Measurements from ENCODE around the gene STX16. TPM values are rescaled to one million over a fixed set of nuclear protein-coding genes. Genes with fewer than 3 reads are reported as not detected.
A peak's percentile ranks its signal among the peaks of the same experiment; 100 is the strongest.

The STX16 gene
- total and polyA plus RNA-seq, 9 of the 15 experiments (the other 6 are each of a cell fraction or from before 2014, with no cell fraction given) = 4.4 to 43.5 (median 14.7) TPM

DNA sequence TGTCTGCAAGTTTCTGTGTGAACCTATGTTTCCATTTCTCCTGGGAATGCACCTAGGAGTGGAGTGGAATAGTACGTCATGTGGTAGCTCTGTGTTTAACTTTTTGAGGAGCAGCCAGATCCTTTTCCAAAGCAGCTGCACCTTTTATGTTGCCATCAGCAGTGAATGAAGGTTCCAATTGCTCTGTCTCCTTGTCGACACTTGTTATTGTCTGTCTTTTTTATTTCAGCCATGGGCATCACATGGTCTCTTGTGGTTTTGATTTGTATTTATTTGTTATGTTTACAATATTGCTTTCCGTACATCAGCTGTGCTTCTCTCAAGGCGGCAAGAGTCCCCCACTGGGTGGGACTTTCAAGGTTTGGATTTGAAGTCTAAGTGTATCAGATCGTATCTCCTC lies 33.9 kb upstream of the STX16 start (continued):
- TF ChIP-seq IRF9 (tag; IDR thresholded peaks at IDR 0.05) (no peak), HOMEZ (CRISPR knock-in tag; IDR thresholded peaks at IDR 0.05) (no peak), KAT2B (IDR thresholded peaks at IDR 0.05; ENCODE audit: low read depth, low read length) (no peak), TAF7 (tag; IDR thresholded peaks at IDR 0.05) (no peak), TCF7 (IDR thresholded peaks at IDR 0.05; ENCODE audit: borderline replicate concordance) (no peak), ERF (CRISPR knock-in tag; IDR thresholded peaks at IDR 0.05) (no peak)
- TF ChIP-seq, protein P1, sequence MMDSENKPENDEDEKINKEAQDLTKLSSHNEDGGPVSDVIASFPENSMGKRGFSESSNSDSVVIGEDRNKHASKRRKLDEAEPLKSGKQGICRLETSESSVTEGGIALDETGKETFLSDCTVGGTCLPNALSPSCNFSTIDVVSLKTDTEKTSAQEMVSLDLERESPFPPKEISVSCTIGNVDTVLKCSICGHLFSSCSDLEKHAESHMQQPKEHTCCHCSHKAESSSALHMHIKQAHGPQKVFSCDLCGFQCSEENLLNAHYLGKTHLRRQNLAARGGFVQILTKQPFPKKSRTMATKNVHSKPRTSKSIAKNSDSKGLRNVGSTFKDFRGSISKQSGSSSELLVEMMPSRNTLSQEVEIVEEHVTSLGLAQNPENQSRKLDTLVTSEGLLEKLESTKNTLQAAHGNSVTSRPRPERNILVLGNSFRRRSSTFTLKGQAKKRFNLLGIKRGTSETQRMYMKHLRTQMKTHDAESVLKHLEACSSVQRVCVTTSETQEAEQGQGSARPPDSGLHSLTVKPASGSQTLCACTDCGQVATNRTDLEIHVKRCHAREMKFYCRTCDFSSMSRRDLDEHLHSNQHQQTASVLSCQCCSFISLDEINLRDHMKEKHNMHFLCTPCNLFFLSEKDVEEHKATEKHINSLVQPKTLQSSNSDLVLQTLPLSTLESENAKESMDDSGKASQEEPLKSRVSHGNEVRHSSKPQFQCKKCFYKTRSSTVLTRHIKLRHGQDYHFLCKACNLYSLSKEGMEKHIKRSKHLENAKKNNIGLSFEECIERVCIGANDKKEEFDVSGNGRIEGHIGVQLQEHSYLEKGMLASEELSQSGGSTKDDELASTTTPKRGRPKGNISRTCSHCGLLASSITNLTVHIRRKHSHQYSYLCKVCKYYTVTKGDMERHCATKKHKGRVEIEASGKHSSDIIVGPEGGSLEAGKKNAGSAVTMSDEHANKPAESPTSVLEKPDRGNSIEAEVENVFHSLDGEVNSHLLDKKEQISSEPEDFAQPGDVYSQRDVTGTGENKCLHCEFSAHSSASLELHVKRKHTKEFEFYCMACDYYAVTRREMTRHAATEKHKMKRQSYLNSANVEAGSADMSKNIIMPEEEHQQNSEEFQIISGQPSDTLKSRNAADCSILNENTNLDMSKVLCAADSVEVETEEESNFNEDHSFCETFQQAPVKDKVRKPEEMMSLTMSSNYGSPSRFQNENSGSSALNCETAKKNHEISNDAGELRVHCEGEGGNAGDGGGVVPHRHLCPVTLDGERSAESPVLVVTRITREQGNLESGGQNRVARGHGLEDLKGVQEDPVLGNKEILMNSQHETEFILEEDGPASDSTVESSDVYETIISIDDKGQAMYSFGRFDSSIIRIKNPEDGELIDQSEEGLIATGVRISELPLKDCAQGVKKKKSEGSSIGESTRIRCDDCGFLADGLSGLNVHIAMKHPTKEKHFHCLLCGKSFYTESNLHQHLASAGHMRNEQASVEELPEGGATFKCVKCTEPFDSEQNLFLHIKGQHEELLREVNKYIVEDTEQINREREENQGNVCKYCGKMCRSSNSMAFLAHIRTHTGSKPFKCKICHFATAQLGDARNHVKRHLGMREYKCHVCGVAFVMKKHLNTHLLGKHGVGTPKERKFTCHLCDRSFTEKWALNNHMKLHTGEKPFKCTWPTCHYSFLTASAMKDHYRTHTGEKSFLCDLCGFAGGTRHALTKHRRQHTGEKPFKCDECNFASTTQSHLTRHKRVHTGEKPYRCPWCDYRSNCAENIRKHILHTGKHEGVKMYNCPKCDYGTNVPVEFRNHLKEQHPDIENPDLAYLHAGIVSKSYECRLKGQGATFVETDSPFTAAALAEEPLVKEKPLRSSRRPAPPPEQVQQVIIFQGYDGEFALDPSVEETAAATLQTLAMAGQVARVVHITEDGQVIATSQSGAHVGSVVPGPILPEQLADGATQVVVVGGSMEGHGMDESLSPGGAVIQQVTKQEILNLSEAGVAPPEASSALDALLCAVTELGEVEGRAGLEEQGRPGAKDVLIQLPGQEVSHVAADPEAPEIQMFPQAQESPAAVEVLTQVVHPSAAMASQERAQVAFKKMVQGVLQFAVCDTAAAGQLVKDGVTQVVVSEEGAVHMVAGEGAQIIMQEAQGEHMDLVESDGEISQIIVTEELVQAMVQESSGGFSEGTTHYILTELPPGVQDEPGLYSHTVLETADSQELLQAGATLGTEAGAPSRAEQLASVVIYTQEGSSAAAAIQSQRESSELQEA (IDR thresholded peaks at IDR 0.05; ENCODE audit: low read depth) = peak; percentile 59; the same call in 1 of the 2 replicates
